Left renal pelvis (tissue), 4 donors: ENCODE results near the gene ZNF385C. TPM values are rescaled to one million over a fixed set of nuclear protein-coding genes. Genes with fewer than 3 reads are reported as not detected.
A peak's percentile ranks its signal among the peaks of the same experiment; 100 is the strongest.

Source experiments
- DNase-seq, 4 donors: peaks; one replicate each; pipeline ENCODE4 v3.0.0-alpha.2; 2013; ENCODE audit warnings: low read depth in 4 of 4, low spot score in 3 of 4
- polyA plus RNA-seq, 4 donors: library from polyadenylated mRNA; unstranded; fragments of 120-200 nt; gene quantifications; one replicate each; pipeline ENCODE4 v1.2.1, GENCODE V29; 2013; ENCODE audit not compliant: insufficient read length in 4 of 4

Gene ZNF385C
- polyA plus RNA-seq, 4 donors = 5.1 to 9.3 (median 6.2) TPM

- DNase-seq = no peak
Observed at GRCh38 chr17:42001729-42002128, 96.5 kb downstream of the ZNF385C start.

GRCh38 chr17:42000413-42001133 lies 97.7 kb downstream of the ZNF385C start:
- DNase-seq = no peak

DNA sequence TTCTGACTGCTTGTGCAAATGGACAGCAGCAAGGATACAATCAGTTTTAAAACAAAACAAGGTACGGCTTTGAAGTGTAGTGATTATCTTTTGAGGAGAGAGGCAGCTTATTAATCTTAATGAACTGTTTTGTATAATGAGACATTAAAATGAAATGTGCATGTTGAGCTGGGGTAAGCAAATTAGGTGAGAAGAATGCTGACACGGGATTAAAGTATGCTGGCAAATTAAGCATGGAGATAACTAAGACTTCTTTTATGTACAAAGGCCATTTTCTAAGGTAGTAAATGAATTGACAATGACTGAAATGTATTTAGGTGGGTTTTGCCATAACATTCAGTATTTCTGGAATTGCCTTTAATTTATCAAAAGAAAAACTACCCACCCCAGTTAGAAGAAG lies 99.8 kb downstream of the ZNF385C start:
- no peak for DNase-seq

DNA sequence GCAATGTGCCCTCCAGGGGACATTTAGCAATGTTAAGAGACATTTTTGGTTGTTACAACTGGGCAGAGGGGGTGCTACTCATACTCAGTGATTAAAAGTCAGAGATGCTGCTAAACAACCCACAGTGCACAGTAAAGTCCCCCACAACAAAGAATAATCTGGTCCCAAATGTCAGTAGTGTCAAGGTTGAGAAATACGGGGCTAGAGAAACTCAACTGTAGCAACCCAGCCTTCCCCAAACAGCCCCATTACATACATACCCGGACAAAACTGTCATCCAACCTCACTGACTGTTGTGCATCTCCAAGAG lies 101.5 kb downstream of the ZNF385C start:
- DNase-seq = no peak

DNA sequence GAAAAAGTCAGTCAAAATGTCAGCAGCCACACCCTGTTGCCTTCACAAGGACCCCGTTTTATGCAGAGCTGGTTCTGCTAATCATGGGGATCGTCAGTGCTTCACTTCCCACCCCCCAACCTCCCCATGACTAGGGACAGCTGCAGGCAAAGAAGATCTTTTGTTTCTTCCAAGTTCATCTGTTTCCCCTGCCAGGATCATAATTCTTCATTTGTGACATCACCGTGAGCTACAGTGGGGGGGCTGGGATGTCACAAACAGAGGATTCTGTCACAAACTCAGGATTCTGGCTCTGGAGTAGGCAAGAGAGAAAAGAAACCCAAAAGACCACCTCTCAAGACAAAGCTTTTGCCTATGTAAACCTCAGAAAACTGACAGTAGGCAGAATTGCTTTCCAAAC lies 105.7 kb downstream of the ZNF385C start:
- no peak for DNase-seq

DNA sequence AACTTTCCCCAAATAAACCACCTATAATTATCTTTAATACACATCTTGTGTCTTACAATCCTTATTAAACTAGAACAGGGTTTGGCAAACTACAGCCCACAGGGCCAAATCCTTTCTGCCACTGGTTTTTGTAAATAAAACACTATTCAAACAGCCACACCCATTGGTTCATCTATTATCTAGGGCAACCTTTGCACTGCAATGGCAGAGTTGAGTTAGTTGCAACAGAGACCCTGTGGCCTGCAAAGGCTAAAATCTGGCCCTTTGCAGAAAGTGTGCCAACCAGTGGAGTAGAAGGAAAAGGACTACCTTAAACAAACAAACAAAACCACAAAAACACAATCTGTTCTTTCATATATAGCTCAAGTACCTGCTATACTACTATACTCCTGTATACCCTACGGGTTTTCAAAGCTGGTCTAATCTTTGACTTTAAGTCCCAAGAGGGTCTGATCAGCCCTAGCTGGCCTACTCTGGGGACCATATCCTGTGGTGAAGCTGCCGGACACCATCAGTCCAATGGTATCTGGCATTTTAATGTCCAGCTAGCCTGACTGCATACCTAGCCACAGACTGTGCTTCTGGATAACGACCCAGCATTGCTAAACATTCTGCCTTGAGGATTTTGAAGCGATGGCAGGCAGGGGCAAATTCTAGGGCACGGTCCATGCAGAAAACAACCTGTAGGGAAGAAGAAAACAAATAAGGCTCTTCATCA lies 108.4 kb downstream of the ZNF385C start:
- DNase-seq = no peak

DNA sequence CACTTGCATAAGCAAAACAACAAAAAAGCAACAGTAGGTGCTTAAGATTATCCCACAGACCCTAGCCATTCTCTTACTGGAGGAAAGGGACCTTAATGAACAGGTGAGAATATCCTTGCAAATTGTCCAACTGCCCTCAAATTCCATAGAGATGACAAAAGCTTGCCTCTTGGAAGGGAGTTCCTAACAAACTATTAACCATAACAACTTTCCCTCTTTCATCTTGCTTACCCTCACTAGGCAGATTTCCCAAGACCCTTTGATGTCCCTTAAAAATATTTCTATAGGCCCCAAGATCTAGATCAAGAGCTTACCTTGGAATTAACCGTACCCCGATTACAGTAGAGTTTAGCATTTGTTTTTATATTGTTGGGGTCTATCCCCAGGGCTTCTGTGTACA lies 109.9 kb downstream of the ZNF385C start:
- no peak for DNase-seq

DNA sequence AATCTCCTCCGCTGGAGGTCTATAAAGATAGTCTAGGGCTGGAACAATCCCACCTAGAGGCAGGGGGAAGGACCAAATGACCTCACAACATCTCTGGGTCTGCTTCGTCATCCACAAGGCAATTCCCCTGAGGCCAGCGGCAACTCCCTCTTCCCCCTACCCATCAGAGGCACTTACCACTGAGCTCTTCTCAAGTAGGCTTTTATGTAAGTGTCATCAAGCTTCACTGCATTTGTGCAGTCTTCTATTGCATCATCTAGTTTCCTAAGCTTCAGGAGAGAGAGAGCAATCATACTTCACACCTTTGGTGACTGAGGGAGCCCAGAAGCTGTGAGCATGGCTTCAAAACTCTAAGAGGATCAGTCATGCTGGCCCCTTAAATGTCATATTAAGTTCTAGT lies 110.6 kb downstream of the ZNF385C start:
- DNase-seq = no peak

- no peak for DNase-seq
Observed at GRCh38 chr17:41986634-41987033, 111.6 kb downstream of the ZNF385C start.

GRCh38 chr17:41985919-41986318 lies 112.4 kb downstream of the ZNF385C start:
- no peak for DNase-seq

DNA sequence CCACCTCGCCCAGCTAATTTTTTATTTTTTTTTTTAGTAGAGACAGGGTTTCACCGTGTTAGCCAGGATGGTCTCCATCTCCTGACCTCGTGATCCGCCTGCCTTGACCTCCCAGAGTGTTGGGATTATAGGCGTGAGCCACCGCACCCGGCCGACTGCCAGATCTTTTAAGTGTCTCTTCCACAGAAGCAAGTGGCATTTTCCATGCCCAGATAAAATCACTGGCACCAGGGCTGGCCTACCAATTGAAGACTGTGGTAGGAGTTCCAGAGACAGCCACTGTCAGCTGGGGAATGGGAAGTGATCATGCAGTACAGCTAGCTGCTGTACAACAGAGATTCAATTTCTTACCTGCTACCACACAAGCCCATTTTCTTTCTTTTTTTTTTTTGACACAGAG lies 113.8 kb downstream of the ZNF385C start:
- no peak for DNase-seq

GRCh38 chr17:41982026-41982760 lies 116.1 kb downstream of the ZNF385C start:
- no peak for DNase-seq

- peak in 1 of 4 donors; percentile 24 for DNase-seq
Observed at GRCh38 chr17:41977991-41978390, 120.3 kb downstream of the ZNF385C start.

GRCh38 chr17:41976142-41976768 lies 122.0 kb downstream of the ZNF385C start:
- DNase-seq = no peak

Other genes with a start within 250 kb of the ZNF385C start
- gene KLHL11, start 233.1 kb downstream of the ZNF385C start, polyA plus RNA-seq = 10 to 100 TPM in 1 of 4 donors, 1 to 10 TPM in 3; 6.7 to 10.9 (median 9.3) TPM
- gene ACLY, start 179.5 kb downstream of the ZNF385C start, polyA plus RNA-seq = 10 to 100 TPM; 79.7 to 90.8 (median 86.2) TPM
- gene ODAD4, start 167.9 kb downstream of the ZNF385C start, polyA plus RNA-seq = 1 to 10 TPM; 2.0 to 7.5 (median 6.8) TPM
- 10 to 100 TPM; 55.9 to 72.1 (median 60.9) TPM for gene CNP, start 131.7 kb downstream of the ZNF385C start, polyA plus RNA-seq
- gene DNAJC7, start 81.0 kb downstream of the ZNF385C start, polyA plus RNA-seq = 100 to 1,000 TPM in 3 of 4 donors, 10 to 100 TPM in 1; 97.1 to 168 (median 148) TPM
- gene NKIRAS2, start 78.4 kb downstream of the ZNF385C start, polyA plus RNA-seq = 10 to 100 TPM; 39.3 to 52.2 (median 48.7) TPM
- 1 to 10 TPM; 3.1 to 6.0 (median 3.3) TPM for gene C17orf113, start 47.9 kb downstream of the ZNF385C start, polyA plus RNA-seq
- 10 to 100 TPM in 1 of 4 donors, 1 to 10 TPM in 3; 7.7 to 12.0 (median 8.4) TPM for gene DHX58, start 14.2 kb upstream of the ZNF385C start, polyA plus RNA-seq
- gene KAT2A, start 22.9 kb upstream of the ZNF385C start, polyA plus RNA-seq = 10 to 100 TPM; 42.1 to 88.4 (median 57.0) TPM
- under 1 TPM in 3 of 4 donors, not detected in 1; 0.16 to 0.27 (median 0.23) TPM for gene HSPB9, start 24.3 kb upstream of the ZNF385C start, polyA plus RNA-seq
- gene RAB5C, start 56.5 kb upstream of the ZNF385C start, polyA plus RNA-seq = 100 to 1,000 TPM; 105 to 150 (median 127) TPM
- gene KCNH4, start 82.7 kb upstream of the ZNF385C start, polyA plus RNA-seq = under 1 TPM; 0.04 to 0.06 (median 0.04) TPM
- gene HCRT, start 87.0 kb upstream of the ZNF385C start, polyA plus RNA-seq = not detected
- 10 to 100 TPM in 3 of 4 donors, 1 to 10 TPM in 1; 7.6 to 22.3 (median 15.8) TPM for gene GHDC, start 96.0 kb upstream of the ZNF385C start, polyA plus RNA-seq
- 10 to 100 TPM; 37.1 to 57.3 (median 43.8) TPM for gene STAT5B, start 177.9 kb upstream of the ZNF385C start, polyA plus RNA-seq
- 10 to 100 TPM in 1 of 4 donors, 1 to 10 TPM in 3; 5.4 to 15.3 (median 7.0) TPM for gene STAT5A, start 190.0 kb upstream of the ZNF385C start, polyA plus RNA-seq